Stimulated activated CD8-positive, alpha-beta memory T cell treated with anti-CD3 and anti-CD28 coated beads, Interleukin-12 subunit alpha, Interleukin-12 subunit beta, amount 100 ng/mL, for 24 hours (primary cell): ENCODE data around the gene SLC6A6.
"Not testable (repeated sequence)": the region's sequence is repeated elsewhere in the genome, so short reads cannot be mapped to it uniquely, and the experiment has no call there.

Source experiments
- DNase-seq: peaks from one replicate; pipeline ENCODE4 v3.0.0-alpha.2; 2020; ENCODE audit errors: extremely low read depth

SLC6A6 gene

GRCh38 chr3:14437705-14438104, 35.3 kb downstream of the SLC6A6 start:
- DNase-seq, result not testable (repeated sequence)

GRCh38 chr3:14438262-14438661, 35.9 kb downstream of the SLC6A6 start:
- no peak for DNase-seq

- no peak for DNase-seq
Observed at GRCh38 chr3:14438929-14439328, 36.5 kb downstream of the SLC6A6 start.

- DNase-seq, result no peak
Observed at GRCh38 chr3:14439501-14440167, 37.2 kb downstream of the SLC6A6 start.

GRCh38 chr3:14440168-14440518, 37.7 kb downstream of the SLC6A6 start:
- DNase-seq, result no peak

- no peak for DNase-seq
Observed at GRCh38 chr3:14440531-14441239, 38.3 kb downstream of the SLC6A6 start.

GRCh38 chr3:14441240-14441919, 39.0 kb downstream of the SLC6A6 start:
- DNase-seq, result no peak

GRCh38 chr3:14441920-14442300, 39.5 kb downstream of the SLC6A6 start:
- DNase-seq, result no peak

GRCh38 chr3:14444380-14444779, 42.0 kb downstream of the SLC6A6 start:
- DNase-seq, result no peak

GRCh38 chr3:14445773-14446172, 43.4 kb downstream of the SLC6A6 start:
- no peak for DNase-seq

GRCh38 chr3:14446988-14447570, 44.7 kb downstream of the SLC6A6 start:
- DNase-seq, result no peak

- no peak for DNase-seq
Observed at GRCh38 chr3:14448063-14448462, 45.7 kb downstream of the SLC6A6 start.

GRCh38 chr3:14448756-14449727, 46.6 kb downstream of the SLC6A6 start:
- no peak for DNase-seq

- DNase-seq, result no peak
Observed at GRCh38 chr3:14450506-14450905, 48.1 kb downstream of the SLC6A6 start.

- no peak for DNase-seq
Observed at GRCh38 chr3:14450922-14451606, 48.7 kb downstream of the SLC6A6 start.

- DNase-seq, result no peak
Observed at GRCh38 chr3:14451844-14452739, 49.7 kb downstream of the SLC6A6 start.

- DNase-seq, result no peak
Observed at GRCh38 chr3:14452740-14453710, 50.6 kb downstream of the SLC6A6 start.

GRCh38 chr3:14453876-14454638, 51.7 kb downstream of the SLC6A6 start:
- no peak for DNase-seq
